KMS-11 (cell line): ENCODE measurements around the gene XRCC3.

Experiments
- H2AFZ ChIP-seq: fragments of 200-600 bp; sonication (generic); 2 replicates; pipeline ENCODE4 v1.6.1; 2016; ENCODE audit warnings: antibody characterized with exemption, mixed run types, low read depth
- H3K27ac ChIP-seq: fragments of 200-600 bp; sonication (generic); 2 replicates; pipeline ENCODE4 v1.6.1; 2016; ENCODE audit warnings: mild to moderate bottlenecking, mixed run types
- H3K27me3 ChIP-seq: fragments of 200-600 bp; sonication (generic); 2 replicates; pipeline ENCODE4 v1.6.1; 2017; ENCODE audit warnings: mild to moderate bottlenecking, low read depth, mixed run types, moderate library complexity; ENCODE audit not compliant: insufficient read depth
- H3K36me3 ChIP-seq: fragments of 200-600 bp; sonication (generic); 2 replicates; pipeline ENCODE4 v1.6.1; 2017; ENCODE audit warnings: mild to moderate bottlenecking, mixed run types; ENCODE audit not compliant: insufficient read depth
- H3K4me1 ChIP-seq: fragments of 200-600 bp; sonication (generic); 2 replicates; pipeline ENCODE4 v1.6.1; 2016; ENCODE audit warnings: mild to moderate bottlenecking, low read depth, mixed run types; ENCODE audit not compliant: poor library complexity, severe bottlenecking
- H3K4me2 ChIP-seq: fragments of 200-600 bp; sonication (generic); 2 replicates; pipeline ENCODE4 v1.7.0; 2016; ENCODE audit warnings: mild to moderate bottlenecking, mixed run types
- H3K4me3 ChIP-seq: fragments of 200-600 bp; sonication (generic); IDR thresholded peaks from 2 replicates; pipeline ENCODE4 v1.6.1; 2017; ENCODE audit warnings: low read depth, low read length, mixed read lengths; ENCODE audit not compliant: insufficient read depth
- H3K79me2 ChIP-seq: fragments of 200-600 bp; sonication (generic); 2 replicates; pipeline ENCODE4 v1.6.1; 2016; ENCODE audit warnings: low read depth, mixed run types; ENCODE audit not compliant: insufficient read depth
- H3K9ac ChIP-seq: fragments of 200-600 bp; sonication (generic); 2 replicates; pipeline ENCODE4 v1.6.1; 2016; ENCODE audit warnings: mild to moderate bottlenecking, mixed run types
- H4K20me1 ChIP-seq: fragments of 200-600 bp; sonication (generic); 2 replicates; pipeline ENCODE4 v1.6.1; 2016; ENCODE audit warnings: mild to moderate bottlenecking, mixed run types; ENCODE audit not compliant: insufficient read depth
- CTCF ChIP-seq: fragments of 200-600 bp; sonication (generic); conservative IDR thresholded peaks from 2 replicates; pipeline ENCODE4 v1.6.1; 2017; ENCODE audit warnings: low read depth, mild to moderate bottlenecking, antibody characterized with exemption, low read length, moderate library complexity, mixed read lengths

The XRCC3 gene

GRCh38 chr14:103698380-103699260 is 16.6 kb downstream of the XRCC3 start:
- Histone ChIP-seq H3K27ac (no peak overlapping the region), H3K4me2 (no peak overlapping the region), H4K20me1 (no peaks in the 10 kb centered on the region)

GRCh38 chr14:103697603-103698379 is 17.5 kb downstream of the XRCC3 start:
- no peaks in the 10 kb centered on the region for H3K36me3 ChIP-seq
- H3K9ac ChIP-seq = no peak overlapping the region
- no peak overlapping the region for H2AFZ ChIP-seq
- no peaks in the 10 kb centered on the region for H3K79me2 ChIP-seq
- no peaks in the 10 kb centered on the region for H3K27me3 ChIP-seq
- no peak overlapping the region for H3K4me3 ChIP-seq
- H3K4me2 ChIP-seq = no peak overlapping the region
- no peaks in the 10 kb centered on the region for H4K20me1 ChIP-seq
- no peak for TF ChIP-seq CTCF
- no peaks in the 10 kb centered on the region for H3K4me1 ChIP-seq
- H3K27ac ChIP-seq = no peak overlapping the region

More at GRCh38 chr14:103698380-103699260, 16.6 kb downstream of the XRCC3 start:
- Histone ChIP-seq H3K4me1 (no peaks in the 10 kb centered on the region), H3K79me2 (no peaks in the 10 kb centered on the region), H3K27me3 (no peaks in the 10 kb centered on the region), H3K36me3 (no peaks in the 10 kb centered on the region), H2AFZ (no peak overlapping the region), H3K4me3 (no peak overlapping the region), H3K9ac (no peak overlapping the region)
- no peak for TF ChIP-seq CTCF

- H3K27me3 ChIP-seq = no peaks in the 10 kb centered on the region
- no peak overlapping the region for H3K4me3 ChIP-seq
- H3K36me3 ChIP-seq = no peaks in the 10 kb centered on the region
Measured at GRCh38 chr14:103697206-103697602, 18.0 kb downstream of the XRCC3 start.

More at GRCh38 chr14:103697206-103697602, 18.0 kb downstream of the XRCC3 start:
- TF ChIP-seq CTCF = no peak
- H3K79me2 ChIP-seq = no peaks in the 10 kb centered on the region
- no peak overlapping the region for H3K27ac ChIP-seq
- no peaks in the 10 kb centered on the region for H4K20me1 ChIP-seq
- H3K4me2 ChIP-seq = no peak overlapping the region
- H3K9ac ChIP-seq = no peak overlapping the region
- no peaks in the 10 kb centered on the region for H3K4me1 ChIP-seq
- no peak overlapping the region for H2AFZ ChIP-seq
